Smooth muscle cell (in vitro differentiated cells): Measurements from ENCODE around the gene SIK3. TPM values are rescaled to one million over a fixed set of nuclear protein-coding genes. Genes with fewer than 3 reads are reported as not detected.

Experiments used
- DNase-seq: peaks from one replicate; lab custom pipeline; 2025; ENCODE audit not compliant: unreplicated experiment; lab: John Stamatoyannopoulos, UW
- H2AFZ ChIP-seq: fragments of 200-600 bp; sonication (generic); 2 replicates; pipeline ENCODE4 v1.6.0; 2016; ENCODE audit warnings: antibody characterized with exemption, low read depth, mild to moderate bottlenecking
- H3F3A ChIP-seq: fragments of 200-600 bp; sonication (generic); 2 replicates; pipeline ENCODE4 v1.6.0; 2017; ENCODE audit warnings: antibody characterized with exemption, low read depth
- H3K27ac ChIP-seq: fragments of 200-600 bp; sonication (generic); 2 replicates; pipeline ENCODE4 v1.5.1; 2016; ENCODE audit warnings: low read depth, mild to moderate bottlenecking
- H3K27me3 ChIP-seq: fragments of 200-600 bp; sonication (generic); 2 replicates; pipeline ENCODE4 v1.6.1; 2016; ENCODE audit warnings: low read depth, mild to moderate bottlenecking
- H3K36me3 ChIP-seq: fragments of 200-600 bp; sonication (generic); 2 replicates; pipeline ENCODE4 v1.5.1; 2016; ENCODE audit warnings: low read depth
- H3K4me1 ChIP-seq: fragments of 200-600 bp; sonication (generic); 2 replicates; pipeline ENCODE4 v1.5.1; 2016; ENCODE audit warnings: low read depth
- H3K4me2 ChIP-seq: fragments of 200-600 bp; sonication (generic); 2 replicates; pipeline ENCODE4 v1.6.0; 2016; ENCODE audit warnings: mild to moderate bottlenecking
- H3K4me3 ChIP-seq: fragments of 200-600 bp; sonication (generic); 2 replicates; pipeline ENCODE4 v1.5.1; 2016; ENCODE audit warnings: mild to moderate bottlenecking
- H3K79me2 ChIP-seq: fragments of 200-600 bp; sonication (generic); 2 replicates; pipeline ENCODE4 v1.6.0; 2016; ENCODE audit warnings: low read depth, mild to moderate bottlenecking
- H3K9ac ChIP-seq: fragments of 200-600 bp; sonication (generic); 2 replicates; pipeline ENCODE4 v1.6.0; 2016; ENCODE audit warnings: low read depth
- H3K9me3 ChIP-seq: fragments of 200-600 bp; sonication (generic); replicated peaks from 2 replicates; pipeline ENCODE4 v1.5.1; 2016; ENCODE audit warnings: low read depth
- H4K20me1 ChIP-seq: fragments of 200-600 bp; sonication (generic); 2 replicates; pipeline ENCODE4 v1.6.0; 2016; ENCODE audit warnings: low read depth
- CTCF ChIP-seq: fragments of 200-600 bp; sonication (generic); IDR thresholded peaks from 2 replicates; pipeline ENCODE4 v1.5.1; 2017; ENCODE audit warnings: borderline replicate concordance, mild to moderate bottlenecking, antibody characterized with exemption; ENCODE audit not compliant: insufficient read depth, poor library complexity, severe bottlenecking
- WGBS: methylation state at CpG from one replicate; pipeline ENCODE4 v1.1.7; 2016; ENCODE audit warnings: low lambda C conversion rate; 5-methylcytosine and 5-hydroxymethylcytosine counted together
- polyA plus RNA-seq: library from polyadenylated mRNA; unstranded; fragments of >200 nt; fragmentation: Nextera tagmentation; extraction: Ambion mirVana; gene quantifications from 2 replicates; pipeline ENCODE4 v1.2.1, GENCODE V29; 2016
- total RNA-seq: library from RNA; depleted of rRNA; stranded (reverse); fragments of >200 nt; gene quantifications from 2 replicates; pipeline ENCODE4 v1.2.3, GENCODE V29; 2014

The SIK3 gene
- total and polyA plus RNA-seq, 2 experiments from 2014 or later, result 11.0 to 11.9 TPM

GRCh38 chr11:117020869-117021564 lies 77.2 kb downstream of the SIK3 start:
- WGBS, result 87% methylated on average over 6 of the region's 6 CpGs
- no peak for DNase-seq
- no peaks in the 10 kb centered on the region for H3K9me3 ChIP-seq
- no peaks in the 10 kb centered on the region for H3F3A ChIP-seq
- TF ChIP-seq CTCF, result no peak
- no peaks in the 10 kb centered on the region for H3K4me1 ChIP-seq
- peaks cover 32% of the 10 kb centered on the region for H3K79me2 ChIP-seq
- H3K27ac ChIP-seq, result no peak overlapping the region
- peaks cover 88% of the 10 kb centered on the region for H4K20me1 ChIP-seq
- H3K9ac ChIP-seq, result no peak overlapping the region
- H3K4me3 ChIP-seq, result no peak overlapping the region
- H3K4me2 ChIP-seq, result no peak overlapping the region
- peaks cover 5% of the 10 kb centered on the region for H3K36me3 ChIP-seq
- H2AFZ ChIP-seq, result no peak overlapping the region
- H3K27me3 ChIP-seq, result no peaks in the 10 kb centered on the region

- no peak overlapping the region for H3K4me2 ChIP-seq
- no peaks in the 10 kb centered on the region for H3K27me3 ChIP-seq
- H2AFZ ChIP-seq, result no peak overlapping the region
- no peak overlapping the region for H3K4me3 ChIP-seq
- no peaks in the 10 kb centered on the region for H3F3A ChIP-seq
- DNase-seq, result no peak
- H3K27ac ChIP-seq, result no peak overlapping the region
- peaks cover 38% of the 10 kb centered on the region for H3K79me2 ChIP-seq
- 87% methylated on average over 1 of the region's 1 CpG for WGBS
- peaks cover 84% of the 10 kb centered on the region for H4K20me1 ChIP-seq
- peaks cover 5% of the 10 kb centered on the region for H3K36me3 ChIP-seq
- H3K9ac ChIP-seq, result no peak overlapping the region
- H3K4me1 ChIP-seq, result no peaks in the 10 kb centered on the region
- H3K9me3 ChIP-seq, result no peaks in the 10 kb centered on the region
- TF ChIP-seq CTCF, result no peak
Measured at GRCh38 chr11:117020287-117020686, 77.9 kb downstream of the SIK3 start.

DNA sequence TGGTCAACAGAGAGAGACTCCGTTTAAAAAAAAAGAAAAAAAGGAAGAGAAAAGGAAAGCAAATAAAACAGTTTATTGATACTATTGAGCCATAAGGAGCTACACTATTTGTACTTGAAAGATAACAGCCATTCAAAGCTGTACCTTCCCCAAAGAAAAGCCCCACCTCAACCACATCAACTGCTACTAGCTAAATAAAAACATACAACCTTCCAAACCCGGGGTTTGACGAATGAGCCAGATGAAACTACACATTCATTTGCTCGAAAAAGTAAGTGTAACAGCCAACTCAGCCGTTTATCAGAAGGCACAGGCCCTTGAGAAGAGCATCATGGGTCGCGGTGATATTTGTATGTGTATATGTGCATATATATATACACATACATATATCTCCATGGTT lies 78.4 kb downstream of the SIK3 start:
- no peaks in the 10 kb centered on the region for H3K4me1 ChIP-seq
- no peak overlapping the region for H3K4me2 ChIP-seq
- H3K79me2 ChIP-seq, result peaks cover 42% of the 10 kb centered on the region
- H2AFZ ChIP-seq, result no peak overlapping the region
- no peak overlapping the region for H3K27ac ChIP-seq
- H3K4me3 ChIP-seq, result no peak overlapping the region
- no peak overlapping the region for H3K9ac ChIP-seq
- DNase-seq, result no peak
- H3K9me3 ChIP-seq, result no peaks in the 10 kb centered on the region
- TF ChIP-seq CTCF, result no peak
- peaks cover 80% of the 10 kb centered on the region for H4K20me1 ChIP-seq
- no peaks in the 10 kb centered on the region for H3F3A ChIP-seq
- H3K27me3 ChIP-seq, result no peaks in the 10 kb centered on the region
- 93% methylated on average over 7 of the region's 7 CpGs for WGBS
- H3K36me3 ChIP-seq, result peaks cover 5% of the 10 kb centered on the region

- H3F3A ChIP-seq, result no peaks in the 10 kb centered on the region
- TF ChIP-seq CTCF, result no peak
- H3K9ac ChIP-seq, result no peak overlapping the region
- no peak for DNase-seq
- H3K4me1 ChIP-seq, result no peaks in the 10 kb centered on the region
- H3K36me3 ChIP-seq, result peaks cover 5% of the 10 kb centered on the region
- H3K9me3 ChIP-seq, result no peaks in the 10 kb centered on the region
- H3K27ac ChIP-seq, result peak overlapping the region; percentile 3
- H3K4me3 ChIP-seq, result no peak overlapping the region
- peaks cover 49% of the 10 kb centered on the region for H3K79me2 ChIP-seq
- H4K20me1 ChIP-seq, result peaks cover 71% of the 10 kb centered on the region
- no peak overlapping the region for H3K4me2 ChIP-seq
- whole genome bisulfite sequencing, result 81% methylated on average over 1 of the region's 1 CpG
- no peaks in the 10 kb centered on the region for H3K27me3 ChIP-seq
- no peak overlapping the region for H2AFZ ChIP-seq
Measured at GRCh38 chr11:117017456-117017855, 80.8 kb downstream of the SIK3 start.
